Retinal pigment epithelial cell (primary cell): ENCODE data around the gene BCLAF1.

Experiments used
- DNase-seq: peaks from one replicate; pipeline ENCODE4 v3.0.0-alpha.2; 2010; ENCODE audit warnings: low read depth
- H3K4me3 ChIP-seq: 2 replicates; pipeline ENCODE4 v1.5.1; 2011; ENCODE audit warnings: mild to moderate bottlenecking, low read length, control low read depth, moderate library complexity
- CTCF ChIP-seq: conservative IDR thresholded peaks from 2 replicates; pipeline ENCODE4 v1.5.1; 2011; ENCODE audit warnings: low read depth, low read length, control low read depth, inconsistent platforms

BCLAF1 gene

GRCh38 chr6:136244061-136244616 lies 45.5 kb downstream of the BCLAF1 start:
- DNase-seq = no peak
- TF ChIP-seq CTCF = no peak
- H3K4me3 ChIP-seq = no peak overlapping the region

- DNase-seq = no peak
- no peak for TF ChIP-seq CTCF
- H3K4me3 ChIP-seq = no peak overlapping the region
Observed at GRCh38 chr6:136236466-136237293, 53.0 kb downstream of the BCLAF1 start.

- DNase-seq = no peak
- no peak for TF ChIP-seq CTCF
Observed at GRCh38 chr6:136235233-136235564, 54.4 kb downstream of the BCLAF1 start.

GRCh38 chr6:136232701-136233100 lies 56.9 kb downstream of the BCLAF1 start:
- no peak for DNase-seq
- no peak overlapping the region for H3K4me3 ChIP-seq
- no peak for TF ChIP-seq CTCF

More at GRCh38 chr6:136235233-136235564, 54.4 kb downstream of the BCLAF1 start:
- H3K4me3 ChIP-seq = no peak overlapping the region

- no peak overlapping the region for H3K4me3 ChIP-seq
- TF ChIP-seq CTCF = no peak
- DNase-seq = no peak
Observed at GRCh38 chr6:136230219-136230853, 59.3 kb downstream of the BCLAF1 start.

- DNase-seq = no peak
- TF ChIP-seq CTCF = no peak
Observed at GRCh38 chr6:136228814-136229213, 60.8 kb downstream of the BCLAF1 start.

More at GRCh38 chr6:136228814-136229213, 60.8 kb downstream of the BCLAF1 start:
- H3K4me3 ChIP-seq = no peak overlapping the region
